Naive B cell (primary cell): Measurements from ENCODE around the gene AFAP1. TPM values are rescaled to one million over a fixed set of nuclear protein-coding genes. Genes with fewer than 3 reads are reported as not detected.
A peak's percentile ranks its signal among the peaks of the same experiment; 100 is the strongest.

Experiments used
- ATAC-seq, 2 donors: fragments of 150-1000 bp; cut with Tn5 transposase; 2 replicates each; pipeline ENCODE4 v1.10.0; 2021; ENCODE audit warnings: low read depth in 2 of 2, mild to moderate bottlenecking in 2 of 2, moderate library complexity in 2 of 2
- DNase-seq: peaks from one replicate; pipeline ENCODE4 v3.0.0; 2022
- H3K27ac Mint-ChIP-seq, 6 donors: one replicate each; pipeline ENCODE4 v1.8.0; 2020 to 2022; ENCODE audit warnings: mild to moderate bottlenecking in 6 of 6, mixed read lengths in 6 of 6, moderate library complexity in 5 of 6, inconsistent platforms in 2 of 6
- H3K27me3 Mint-ChIP-seq, 3 donors: one replicate each; pipeline ENCODE4 v1.8.0; 2021 to 2022; ENCODE audit warnings: mixed read lengths in 3 of 3, mild to moderate bottlenecking in 1 of 3
- H3K36me3 Mint-ChIP-seq, 2 donors: one replicate each; pipeline ENCODE4 v1.8.0; 2020 to 2022; ENCODE audit warnings: mixed read lengths in 2 of 2, inconsistent platforms in 1 of 2, mild to moderate bottlenecking in 1 of 2
- H3K4me1 Mint-ChIP-seq, 3 donors: one replicate each; pipeline ENCODE4 v1.8.0; 2020 to 2022; ENCODE audit warnings: mixed read lengths in 3 of 3, inconsistent platforms in 1 of 3, mild to moderate bottlenecking in 1 of 3, moderate library complexity in 1 of 3
- H3K4me3 Mint-ChIP-seq, 8 donors: one replicate each; pipeline ENCODE4 v1.8.0; 2020 to 2022; ENCODE audit warnings: mild to moderate bottlenecking in 8 of 8, mixed read lengths in 8 of 8, moderate library complexity in 8 of 8, inconsistent platforms in 2 of 8
- H3K9me3 Mint-ChIP-seq, 7 donors: one replicate each; pipeline ENCODE4 v1.8.0; 2020 to 2022; ENCODE audit warnings: mixed read lengths in 7 of 7, mild to moderate bottlenecking in 5 of 7, inconsistent platforms in 2 of 7, moderate library complexity in 1 of 7
- polyA plus RNA-seq, 6 donors: library from polyadenylated mRNA; unstranded; fragments of 300-500 nt; fragmentation: Illumina TruSeq; gene quantifications; one replicate each; pipeline ENCODE4 v1.2.3, GENCODE V29; 2021; ENCODE audit warnings: low read depth in 6 of 6

The AFAP1 gene
- polyA plus RNA-seq, 6 donors from 2014 or later: not detected

DNA sequence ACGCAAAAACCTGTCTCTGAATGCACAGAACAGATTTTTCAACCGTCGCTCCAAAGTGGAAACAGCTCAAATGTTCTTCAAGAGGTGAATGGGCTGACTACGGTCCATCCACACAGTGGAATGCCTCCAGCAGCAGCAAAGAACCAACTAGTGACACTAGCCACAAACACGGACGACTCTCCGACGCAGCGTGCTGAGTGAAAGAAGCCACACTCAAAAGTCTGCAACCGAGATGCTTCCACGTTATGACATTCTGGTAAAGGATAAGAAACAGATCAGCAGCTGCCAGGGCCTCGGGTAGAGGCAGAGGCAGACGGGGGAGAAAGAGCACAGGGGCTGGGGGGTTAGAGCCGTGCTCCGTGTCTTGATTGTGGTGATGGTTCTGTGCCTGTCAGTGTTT is 125.2 kb downstream of the AFAP1 start:
- ATAC-seq (no peak), DNase-seq (no peak)
- Mint-ChIP-seq H3K4me1 (no peaks in the 10 kb centered on the region), H3K36me3 (no peaks in the 10 kb centered on the region), H3K9me3 (no peaks in the 10 kb centered on the region), H3K4me3 (no peak overlapping the region), H3K27me3 (peaks cover 12 to 38% (median 20%) of the 10 kb centered on the region in 3 donors), H3K27ac (no peak overlapping the region)

GRCh38 chr4:7813674-7814073 is 126.0 kb downstream of the AFAP1 start:
- ATAC-seq (no peak), DNase-seq (no peak)
- Mint-ChIP-seq H3K4me3 (no peak overlapping the region), H3K27ac (no peak overlapping the region), H3K9me3 (no peaks in the 10 kb centered on the region), H3K27me3 (peaks cover 14 to 41% (median 22%) of the 10 kb centered on the region in 3 donors), H3K4me1 (no peaks in the 10 kb centered on the region), H3K36me3 (no peaks in the 10 kb centered on the region)

DNA sequence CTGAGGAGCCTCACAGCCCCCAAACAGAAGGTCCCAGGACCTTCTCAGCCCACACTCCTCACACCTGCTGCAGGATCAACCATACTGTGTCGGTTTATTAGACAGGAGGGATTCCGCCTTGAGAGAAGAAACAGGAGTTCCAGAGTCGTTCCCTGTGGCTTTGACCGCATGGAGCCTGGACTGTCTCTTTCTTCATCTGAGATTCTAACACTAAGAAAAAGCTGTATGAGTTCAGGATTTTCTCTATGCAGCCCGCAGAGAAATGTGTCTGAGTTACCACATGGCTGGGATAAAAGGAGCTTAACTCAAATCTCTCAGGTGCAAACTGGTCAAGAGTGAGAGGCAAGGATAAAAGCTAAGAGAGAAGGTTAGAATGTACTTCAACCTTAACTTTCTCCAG is 126.7 kb downstream of the AFAP1 start:
- ATAC-seq: no peak
- H3K9me3 Mint-ChIP-seq: no peaks in the 10 kb centered on the region
- H3K36me3 Mint-ChIP-seq: no peaks in the 10 kb centered on the region
- no peak overlapping the region for H3K27ac Mint-ChIP-seq
- no peak overlapping the region for H3K4me3 Mint-ChIP-seq
- no peaks in the 10 kb centered on the region for H3K4me1 Mint-ChIP-seq
- H3K27me3 Mint-ChIP-seq: peaks cover 15 to 48% (median 29%) of the 10 kb centered on the region in 3 donors
- DNase-seq: no peak

DNA sequence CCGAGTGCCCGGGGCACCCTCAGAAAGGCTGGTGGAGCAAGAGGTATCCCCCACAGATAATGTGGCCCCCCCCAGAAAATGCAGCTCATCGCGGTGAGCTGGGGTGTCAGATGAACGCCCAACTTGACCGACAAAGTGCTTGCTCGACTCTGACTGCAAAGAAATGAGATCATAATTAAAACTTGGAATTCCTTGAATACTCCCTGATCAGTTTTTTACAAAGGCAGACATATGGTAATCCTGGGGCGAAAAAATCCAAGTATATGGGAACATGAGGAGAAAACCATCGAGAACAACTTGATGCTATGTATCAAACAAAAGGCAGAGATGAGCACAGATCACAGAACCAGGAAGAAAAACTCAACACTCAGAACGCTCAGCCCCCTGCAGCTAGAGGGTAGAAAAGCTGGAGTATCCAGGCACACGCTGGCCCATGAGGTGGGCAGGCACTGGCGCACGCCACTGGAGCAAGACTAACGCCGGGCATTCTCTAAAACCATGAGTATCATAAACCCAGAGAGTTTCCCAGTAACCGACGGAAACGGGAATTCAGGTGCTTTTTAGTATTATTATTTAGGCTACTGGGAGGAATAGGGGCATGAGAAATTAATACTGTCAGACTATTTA is 127.3 kb downstream of the AFAP1 start:
- Mint-ChIP-seq H3K4me3 (no peak overlapping the region), H3K4me1 (no peaks in the 10 kb centered on the region), H3K27ac (no peak overlapping the region), H3K9me3 (no peaks in the 10 kb centered on the region), H3K36me3 (no peaks in the 10 kb centered on the region), H3K27me3 (peaks cover 12 to 54% (median 34%) of the 10 kb centered on the region in 3 donors)
- DNase-seq (no peak), ATAC-seq (no peak)

DNA sequence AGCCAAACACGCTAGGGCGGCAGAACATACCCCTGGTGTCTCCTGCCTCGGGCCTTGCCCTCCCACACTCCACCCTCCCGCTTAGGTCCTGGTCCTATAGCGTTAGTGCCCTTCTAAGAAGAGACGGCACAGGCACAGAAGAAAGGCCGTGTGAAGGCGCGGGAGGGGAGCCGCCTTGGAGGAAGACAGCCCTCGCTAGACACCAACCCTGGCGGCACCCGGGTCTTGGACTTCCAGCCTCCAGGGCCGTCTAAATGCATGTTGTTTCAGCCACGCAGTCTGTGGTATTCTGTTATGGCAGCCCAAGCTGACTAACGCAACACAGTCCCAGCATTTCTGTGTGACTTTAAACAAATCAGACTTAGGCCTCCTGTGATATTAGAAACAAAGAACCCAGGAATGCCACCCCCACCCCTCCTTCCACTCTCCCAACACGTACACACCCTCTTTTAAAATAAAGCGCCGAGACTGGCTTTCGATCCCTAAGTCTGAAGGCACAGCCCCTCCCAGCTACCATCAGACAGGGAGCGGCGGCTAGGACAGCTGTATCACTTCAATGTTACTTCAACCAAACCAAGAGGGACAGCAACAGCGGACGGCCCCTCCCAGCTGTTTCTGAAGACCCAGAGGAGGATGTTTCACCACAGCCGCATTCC is 128.0 kb downstream of the AFAP1 start:
- Mint-ChIP-seq H3K4me1 (no peaks in the 10 kb centered on the region), H3K36me3 (no peaks in the 10 kb centered on the region), H3K4me3 (peak overlapping the region in 1 of 8 donors; percentile 33), H3K27ac (no peak overlapping the region), H3K9me3 (no peaks in the 10 kb centered on the region), H3K27me3 (peaks cover 12 to 57% (median 41%) of the 10 kb centered on the region in 3 donors)
- ATAC-seq (no peak), DNase-seq (no peak)

DNA sequence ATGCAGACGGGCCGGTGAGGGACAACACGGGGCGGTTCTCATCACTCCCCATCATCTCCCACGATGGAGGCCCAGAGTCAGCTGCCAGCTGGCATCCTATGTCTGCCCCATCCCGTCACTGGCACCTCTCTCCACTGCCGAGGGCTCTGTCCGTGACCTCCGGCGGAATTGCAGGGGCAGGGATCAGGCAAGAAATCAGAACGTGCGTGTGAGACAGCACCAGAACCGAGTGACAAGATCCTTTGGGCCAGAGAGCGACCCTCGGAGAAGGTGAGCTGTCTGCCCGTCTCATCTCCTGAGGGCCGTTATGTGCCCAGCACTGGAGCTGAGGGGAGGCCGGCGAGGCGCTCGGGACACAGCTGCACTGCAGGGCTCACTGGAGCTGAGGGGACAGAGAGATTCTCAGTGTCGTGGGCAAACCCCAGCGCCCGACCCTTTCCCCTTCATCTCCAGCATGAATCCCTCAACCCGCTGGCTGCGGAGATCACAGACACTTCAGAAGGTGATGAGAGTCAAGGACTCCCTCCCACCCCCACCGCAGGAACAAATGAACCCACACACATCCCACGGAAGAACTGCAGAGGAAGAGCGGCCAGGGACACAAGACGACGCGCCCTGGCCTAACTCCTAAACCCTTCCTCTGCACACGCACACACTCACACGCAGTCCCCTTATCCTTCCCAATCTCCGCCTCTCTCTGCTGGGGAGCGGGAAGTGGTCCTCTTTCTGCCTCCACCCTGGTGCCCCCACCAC is 128.7 kb downstream of the AFAP1 start:
- DNase-seq (no peak), ATAC-seq (no peak)
- no peak overlapping the region for H3K27ac Mint-ChIP-seq
- H3K27me3 Mint-ChIP-seq: peaks cover 12 to 62% (median 47%) of the 10 kb centered on the region in 3 donors
- H3K4me1 Mint-ChIP-seq: no peaks in the 10 kb centered on the region
- H3K4me3 Mint-ChIP-seq: no peak overlapping the region
- no peaks in the 10 kb centered on the region for H3K36me3 Mint-ChIP-seq
- no peaks in the 10 kb centered on the region for H3K9me3 Mint-ChIP-seq

DNA sequence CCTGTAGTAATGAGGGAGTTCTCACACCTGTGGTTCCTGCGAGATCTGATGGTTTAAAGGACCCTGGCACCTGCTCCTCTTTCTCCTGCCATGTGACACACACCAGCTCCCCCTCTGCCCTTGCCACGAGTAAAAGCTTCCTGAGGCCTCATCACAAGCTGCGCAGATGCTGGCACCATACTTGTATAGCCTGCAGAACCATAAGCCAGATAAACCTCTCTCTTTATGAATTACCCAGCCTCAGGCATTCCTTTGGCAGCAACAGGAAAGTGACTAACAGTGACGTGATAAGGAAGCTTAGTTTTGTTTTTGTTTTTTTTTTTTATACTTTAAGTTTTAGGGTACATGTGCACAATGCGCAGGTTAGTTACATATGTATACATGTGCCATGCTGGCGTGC is 130.9 kb downstream of the AFAP1 start:
- no peaks in the 10 kb centered on the region for H3K9me3 Mint-ChIP-seq
- H3K27me3 Mint-ChIP-seq: peaks cover 19 to 61% (median 52%) of the 10 kb centered on the region in 3 donors
- H3K36me3 Mint-ChIP-seq: no peaks in the 10 kb centered on the region
- ATAC-seq (no peak), DNase-seq (no peak)
- H3K4me1 Mint-ChIP-seq: no peaks in the 10 kb centered on the region
- H3K4me3 Mint-ChIP-seq: no peak overlapping the region
- H3K27ac Mint-ChIP-seq: no peak overlapping the region

DNA sequence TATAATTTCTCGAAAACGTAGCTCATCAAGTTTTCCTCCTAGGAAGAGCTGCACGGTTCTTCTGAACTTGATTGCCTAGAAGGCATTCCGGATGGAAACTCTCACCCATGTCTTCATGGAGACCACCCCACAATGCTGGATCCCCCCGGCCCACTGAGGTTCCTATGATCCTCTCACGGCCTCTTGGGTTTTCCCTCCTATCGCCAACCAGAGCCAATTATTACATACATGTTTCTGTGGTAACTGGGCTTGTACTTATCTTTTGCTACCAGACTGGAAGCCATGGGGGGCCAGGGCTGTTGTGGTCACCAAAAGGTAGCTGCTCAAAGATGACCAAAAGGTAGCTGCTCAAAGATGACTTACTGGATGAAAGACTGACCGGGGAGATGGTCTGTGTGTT is 131.5 kb downstream of the AFAP1 start:
- ATAC-seq: no peak
- H3K9me3 Mint-ChIP-seq: no peaks in the 10 kb centered on the region
- H3K27ac Mint-ChIP-seq: no peak overlapping the region
- DNase-seq: no peak
- no peak overlapping the region for H3K4me3 Mint-ChIP-seq
- H3K36me3 Mint-ChIP-seq: no peaks in the 10 kb centered on the region
- no peaks in the 10 kb centered on the region for H3K4me1 Mint-ChIP-seq
- peaks cover 19 to 60% (median 52%) of the 10 kb centered on the region in 3 donors for H3K27me3 Mint-ChIP-seq

- Mint-ChIP-seq H3K4me1 (no peaks in the 10 kb centered on the region), H3K4me3 (no peak overlapping the region), H3K27ac (peak overlapping the region in 1 of 6 donors; percentile 7), H3K9me3 (no peaks in the 10 kb centered on the region), H3K27me3 (peaks cover 19 to 53% (median 52%) of the 10 kb centered on the region in 3 donors), H3K36me3 (no peaks in the 10 kb centered on the region)
- no peak for DNase-seq
- ATAC-seq: no peak
Measured at GRCh38 chr4:7807351-7807921, 132.2 kb downstream of the AFAP1 start.

DNA sequence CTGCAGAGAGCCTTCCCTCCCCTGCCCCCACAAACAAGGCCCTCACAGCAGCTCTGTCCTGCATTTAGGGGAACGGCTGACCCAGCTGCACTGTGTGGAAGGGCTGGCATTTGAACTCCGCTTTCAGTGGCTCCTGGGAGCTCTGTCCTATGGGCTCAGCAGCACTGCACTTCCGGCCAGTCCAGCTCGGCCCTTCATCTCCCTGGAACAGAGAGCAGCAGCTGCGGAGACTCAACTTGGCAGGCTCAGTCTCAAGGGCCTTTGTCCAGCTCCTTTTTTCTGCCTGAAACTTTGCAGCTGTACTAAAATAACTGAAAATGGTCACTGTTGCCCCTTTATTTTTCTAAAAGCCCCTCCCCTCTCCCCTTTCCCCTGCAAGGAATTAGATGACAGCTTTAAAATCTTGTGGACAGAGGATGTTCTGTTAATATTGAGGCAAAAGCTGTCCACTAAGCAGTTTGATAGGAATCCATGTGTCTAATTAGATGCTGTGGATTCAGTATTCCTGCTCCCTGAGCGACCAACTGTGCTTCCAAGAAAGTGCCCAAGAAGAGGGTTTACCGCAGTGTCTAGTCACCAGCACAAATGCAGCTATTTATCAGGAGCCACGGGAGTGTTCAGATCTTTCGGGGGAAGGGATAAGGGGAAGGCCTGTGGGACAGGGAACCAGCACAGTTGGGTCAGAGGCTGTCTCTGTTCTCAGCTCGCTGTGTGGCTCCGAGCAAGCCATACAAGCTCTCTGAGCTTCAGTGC is 133.1 kb downstream of the AFAP1 start:
- DNase-seq: no peak
- Mint-ChIP-seq H3K36me3 (no peaks in the 10 kb centered on the region), H3K4me3 (no peak overlapping the region), H3K27ac (no peak overlapping the region), H3K4me1 (peaks cover 0 to 4% (median 0%) of the 10 kb centered on the region in 3 donors), H3K27me3 (peaks cover 19 to 52% (median 47%) of the 10 kb centered on the region in 3 donors), H3K9me3 (no peaks in the 10 kb centered on the region)
- ATAC-seq: no peak

DNA sequence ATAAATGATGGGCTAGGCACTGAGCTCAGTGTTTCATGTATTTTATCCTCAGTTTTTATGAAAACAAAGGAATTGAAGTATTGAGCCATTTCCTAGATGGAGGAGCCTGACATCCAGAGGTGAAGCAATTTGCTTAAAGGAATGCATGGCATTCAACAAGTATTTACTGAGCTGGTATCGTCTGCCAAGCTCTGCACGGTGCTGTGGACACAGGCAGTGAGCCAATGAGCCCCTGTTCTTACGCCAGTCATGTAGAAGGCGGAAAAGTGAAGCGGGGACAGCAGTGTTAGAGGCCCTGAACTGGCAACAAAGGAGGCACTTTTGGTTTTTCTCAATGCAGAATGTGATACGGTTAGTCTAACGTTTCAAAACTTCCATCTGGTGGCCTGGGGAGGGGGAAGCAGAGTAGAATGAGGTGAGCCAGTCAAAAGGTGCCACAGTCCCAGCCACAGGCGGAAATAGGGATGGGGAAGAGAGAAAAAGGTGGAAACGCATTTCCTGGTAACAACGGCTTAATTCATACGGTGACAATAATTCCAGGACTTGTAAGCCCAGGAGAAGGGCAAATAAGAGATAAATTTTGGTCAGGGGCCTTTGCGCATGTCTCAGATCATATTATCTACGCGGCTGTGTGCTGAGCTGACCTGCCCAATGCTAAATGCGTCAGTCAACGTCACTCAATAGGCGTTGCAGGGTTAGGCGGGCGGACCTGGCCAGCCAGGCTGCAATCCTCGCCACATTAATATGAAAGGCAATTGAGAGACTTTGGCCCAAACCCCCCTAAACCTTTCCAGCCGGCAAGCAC is 133.9 kb downstream of the AFAP1 start:
- Mint-ChIP-seq H3K36me3 (no peaks in the 10 kb centered on the region), H3K27ac (peak overlapping the region in 1 of 6 donors; percentile 10), H3K9me3 (no peaks in the 10 kb centered on the region), H3K4me1 (peaks cover 0 to 4% (median 0%) of the 10 kb centered on the region in 3 donors), H3K4me3 (no peak overlapping the region), H3K27me3 (peaks cover 19 to 46% (median 42%) of the 10 kb centered on the region in 3 donors)
- ATAC-seq (no peak), DNase-seq (no peak)

DNA sequence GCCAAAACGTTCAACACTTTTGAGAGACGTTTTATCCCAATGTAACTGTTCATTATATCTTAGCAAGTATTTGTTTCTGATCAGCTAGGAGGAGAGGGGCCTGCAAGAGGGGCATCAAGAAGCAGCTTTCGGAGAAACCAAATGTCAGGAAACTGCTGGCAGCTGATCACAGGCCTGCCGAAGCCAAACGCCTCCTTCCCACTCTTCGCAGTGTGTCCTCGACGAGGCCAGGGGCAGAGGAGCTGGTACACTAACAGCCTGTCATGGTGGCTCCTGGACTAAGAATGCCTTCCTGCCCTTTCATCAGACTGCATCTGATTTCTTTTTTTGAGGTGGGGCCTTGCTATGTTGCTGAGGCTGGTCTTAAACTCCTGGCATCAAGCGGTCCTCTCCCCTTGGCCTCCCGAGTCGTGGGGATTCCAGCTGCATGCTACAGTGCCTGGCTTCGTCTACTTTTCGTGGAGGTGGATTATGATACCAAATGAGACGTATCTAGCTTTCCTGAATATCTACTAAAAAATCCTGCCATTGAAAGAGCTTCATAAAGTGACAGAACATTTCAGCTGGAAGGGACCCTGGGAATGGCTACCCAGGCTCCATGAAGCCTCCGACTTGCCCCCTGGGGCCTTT is 134.8 kb downstream of the AFAP1 start:
- H3K9me3 Mint-ChIP-seq: no peaks in the 10 kb centered on the region
- H3K27ac Mint-ChIP-seq: no peak overlapping the region
- no peak for DNase-seq
- no peak for ATAC-seq
- peak overlapping the region in 1 of 8 donors; percentile 35 for H3K4me3 Mint-ChIP-seq
- H3K36me3 Mint-ChIP-seq: no peaks in the 10 kb centered on the region
- H3K4me1 Mint-ChIP-seq: peaks cover 0 to 4% (median 0%) of the 10 kb centered on the region in 3 donors
- peaks cover 15 to 46% (median 44%) of the 10 kb centered on the region in 3 donors for H3K27me3 Mint-ChIP-seq
